ENCODE measurements around the gene CRKL.

CRKL gene

GRCh38 chr22:20996031-20996410 lies 78.8 kb downstream of the CRKL start:
- Histone ChIP-seq H3K36me3 (ENCODE audit: insufficient read depth, low read length) (peaks cover 93% of the 10 kb centered on the region), H2AFZ (ENCODE audit: low read depth, low read length) (no peak overlapping the region), H3K4me3 (ENCODE audit: low read depth in 1 of 2, low read length in 2 of 2) (no peak overlapping the region), H3K27ac (ENCODE audit: low read length) (no peak overlapping the region), H3K9ac (ENCODE audit: low read depth, low read length) (no peak overlapping the region), H3K27me3 (ENCODE audit: insufficient read depth, low read length, poor library complexity) (no peaks in the 10 kb centered on the region), H3K4me2 (ENCODE audit: insufficient read depth, low read length) (no peak overlapping the region), H3K79me2 (ENCODE audit: insufficient read depth, low read length) (peaks cover 20% of the 10 kb centered on the region), H3K9me3 (ENCODE audit: insufficient read depth, low read length, severe bottlenecking) (no peaks in the 10 kb centered on the region), H4K20me1 (ENCODE audit: insufficient read depth, low read length) (peaks cover 25% of the 10 kb centered on the region), H3K4me1 (ENCODE audit: insufficient read depth, low read length) (peaks cover 17% of the 10 kb centered on the region)
- TF ChIP-seq EZH2 (IDR thresholded peaks at IDR 0.05; ENCODE audit: borderline replicate concordance, low read depth, low read length, severe bottlenecking), result no peak
- TF ChIP-seq CTCF (IDR thresholded peaks at IDR 0.05; ENCODE audit: borderline replicate concordance, extremely low read depth, low read length, poor library complexity, severe bottlenecking), result no peak
- ATAC-seq (ENCODE audit: insufficient read depth, low read depth), result no peak
- no peak for DNase-seq

GRCh38 chr22:20996598-20997535 lies 79.7 kb downstream of the CRKL start:
- H4K20me1 ChIP-seq (ENCODE audit: insufficient read depth, low read length), result peaks cover 26% of the 10 kb centered on the region
- H3K4me2 ChIP-seq (ENCODE audit: insufficient read depth, low read length), result no peak overlapping the region
- no peak overlapping the region for H3K9ac ChIP-seq (ENCODE audit: low read depth, low read length)
- no peak for TF ChIP-seq EZH2 (IDR thresholded peaks at IDR 0.05; ENCODE audit: borderline replicate concordance, low read depth, low read length, severe bottlenecking)
- TF ChIP-seq CTCF (IDR thresholded peaks at IDR 0.05; ENCODE audit: borderline replicate concordance, extremely low read depth, low read length, poor library complexity, severe bottlenecking), result no peak
- peaks cover 23% of the 10 kb centered on the region for H3K4me1 ChIP-seq (ENCODE audit: insufficient read depth, low read length)
- no peak overlapping the region for H3K4me3 ChIP-seq (ENCODE audit: low read depth in 1 of 2, low read length in 2 of 2)
- DNase-seq, result no peak
- H3K79me2 ChIP-seq (ENCODE audit: insufficient read depth, low read length), result peaks cover 28% of the 10 kb centered on the region
- no peak overlapping the region for H3K27ac ChIP-seq (ENCODE audit: low read length)
- no peak overlapping the region for H2AFZ ChIP-seq (ENCODE audit: low read depth, low read length)
- H3K36me3 ChIP-seq (ENCODE audit: insufficient read depth, low read length), result peaks cover 87% of the 10 kb centered on the region
- H3K9me3 ChIP-seq (ENCODE audit: insufficient read depth, low read length, severe bottlenecking), result no peaks in the 10 kb centered on the region
- no peaks in the 10 kb centered on the region for H3K27me3 ChIP-seq (ENCODE audit: insufficient read depth, low read length, poor library complexity)
- no peak for ATAC-seq (ENCODE audit: insufficient read depth, low read depth)

GRCh38 chr22:20997536-20998257 lies 80.5 kb downstream of the CRKL start:
- Histone ChIP-seq H3K4me2 (ENCODE audit: insufficient read depth, low read length) (no peak overlapping the region), H3K4me1 (ENCODE audit: insufficient read depth, low read length) (peaks cover 24% of the 10 kb centered on the region)
- TF ChIP-seq EZH2 (IDR thresholded peaks at IDR 0.05; ENCODE audit: borderline replicate concordance, low read depth, low read length, severe bottlenecking), result no peak
- no peak for TF ChIP-seq CTCF (IDR thresholded peaks at IDR 0.05; ENCODE audit: borderline replicate concordance, extremely low read depth, low read length, poor library complexity, severe bottlenecking)

More at GRCh38 chr22:20997536-20998257, 80.5 kb downstream of the CRKL start:
- ATAC-seq (ENCODE audit: insufficient read depth, low read depth), result no peak
- Histone ChIP-seq H3K36me3 (ENCODE audit: insufficient read depth, low read length) (peaks cover 79% of the 10 kb centered on the region), H2AFZ (ENCODE audit: low read depth, low read length) (no peak overlapping the region), H3K79me2 (ENCODE audit: insufficient read depth, low read length) (peaks cover 29% of the 10 kb centered on the region), H4K20me1 (ENCODE audit: insufficient read depth, low read length) (peaks cover 26% of the 10 kb centered on the region), H3K27ac (ENCODE audit: low read length) (no peak overlapping the region), H3K27me3 (ENCODE audit: insufficient read depth, low read length, poor library complexity) (no peaks in the 10 kb centered on the region), H3K9ac (ENCODE audit: low read depth, low read length) (no peak overlapping the region), H3K9me3 (ENCODE audit: insufficient read depth, low read length, severe bottlenecking) (no peaks in the 10 kb centered on the region), H3K4me3 (ENCODE audit: low read depth in 1 of 2, low read length in 2 of 2) (no peak overlapping the region)
- DNase-seq, result peak; percentile 13

Measured in DND-41 (cell line).